ENCODE results near the gene IRF2. TPM values are rescaled to one million over a fixed set of nuclear protein-coding genes. Genes with fewer than 3 reads are reported as not detected.

Gene IRF2
- polyA plus RNA-seq, 1 donor: 38.8 TPM

- no peaks in the 10 kb centered on the region for H3K9me3 ChIP-seq (ENCODE audit: control insufficient read depth, low read depth, low read length)
- H3K36me3 ChIP-seq (ENCODE audit: control insufficient read depth, insufficient read depth, low read length): no peaks in the 10 kb centered on the region
- H3K27ac ChIP-seq (ENCODE audit: low read length): peak overlapping the region; percentile 99
- H3K27me3 ChIP-seq (ENCODE audit: control insufficient read depth, insufficient read depth, low read length): no peaks in the 10 kb centered on the region
- DNase-seq: no peak
- 92% methylated on average over 2 of the region's 6 CpGs for WGBS (ENCODE audit: insufficient coverage, low lambda C conversion rate)
- H3K4me3 ChIP-seq (ENCODE audit: low read length): peak overlapping the region; percentile 73
- H3K4me1 ChIP-seq (ENCODE audit: control insufficient read depth, insufficient read depth, low read length): peaks cover 28% of the 10 kb centered on the region
These were observed 1.1 kb upstream of the IRF2 start for GRCh38 chr4:184475498-184475897.

GRCh38 chr4:184475096-184475461, 729 bp upstream of the IRF2 start:
- Histone ChIP-seq H3K4me3 (ENCODE audit: low read length) (peak overlapping the region; percentile 73), H3K9me3 (ENCODE audit: control insufficient read depth, low read depth, low read length) (no peaks in the 10 kb centered on the region), H3K27me3 (ENCODE audit: control insufficient read depth, insufficient read depth, low read length) (no peaks in the 10 kb centered on the region), H3K27ac (ENCODE audit: low read length) (peak overlapping the region; percentile 99), H3K36me3 (ENCODE audit: control insufficient read depth, insufficient read depth, low read length) (no peaks in the 10 kb centered on the region), H3K4me1 (ENCODE audit: control insufficient read depth, insufficient read depth, low read length) (peaks cover 32% of the 10 kb centered on the region)
- no CpG with 5 or more reads among the region's 17 CpGs for WGBS (ENCODE audit: insufficient coverage, low lambda C conversion rate)
- peak; percentile 28 to 75 for DNase-seq

GRCh38 chr4:184473499-184474262, 669 bp downstream of the IRF2 start:
- peak overlapping the region; percentile 73 for H3K4me3 ChIP-seq (ENCODE audit: low read length)
- H3K9me3 ChIP-seq (ENCODE audit: control insufficient read depth, low read depth, low read length): no peaks in the 10 kb centered on the region
- H3K27me3 ChIP-seq (ENCODE audit: control insufficient read depth, insufficient read depth, low read length): no peaks in the 10 kb centered on the region
- H3K27ac ChIP-seq (ENCODE audit: low read length): peak overlapping the region; percentile 98
- H3K36me3 ChIP-seq (ENCODE audit: control insufficient read depth, insufficient read depth, low read length): no peaks in the 10 kb centered on the region
- 0% methylated on average over 2 of the region's 65 CpGs for WGBS (ENCODE audit: insufficient coverage, low lambda C conversion rate)
- H3K4me1 ChIP-seq (ENCODE audit: control insufficient read depth, insufficient read depth, low read length): peaks cover 26% of the 10 kb centered on the region
- peak; percentile 18 to 62 for DNase-seq

- H3K4me3 ChIP-seq (ENCODE audit: low read length): peak overlapping the region; percentile 73
- no CpG with 5 or more reads among the region's 104 CpGs for WGBS (ENCODE audit: insufficient coverage, low lambda C conversion rate)
- peaks cover 25% of the 10 kb centered on the region for H3K4me1 ChIP-seq (ENCODE audit: control insufficient read depth, insufficient read depth, low read length)
These were observed 1.5 kb downstream of the IRF2 start for GRCh38 chr4:184472614-184473498.

GRCh38 chr4:184471881-184472613, 2.3 kb downstream of the IRF2 start:
- Histone ChIP-seq H3K27ac (ENCODE audit: low read length) (peak overlapping the region; percentile 95), H3K4me1 (ENCODE audit: control insufficient read depth, insufficient read depth, low read length) (peaks cover 22% of the 10 kb centered on the region), H3K36me3 (ENCODE audit: control insufficient read depth, insufficient read depth, low read length) (no peaks in the 10 kb centered on the region), H3K27me3 (ENCODE audit: control insufficient read depth, insufficient read depth, low read length) (no peaks in the 10 kb centered on the region), H3K9me3 (ENCODE audit: control insufficient read depth, low read depth, low read length) (no peaks in the 10 kb centered on the region), H3K4me3 (ENCODE audit: low read length) (peak overlapping the region; percentile 62)
- DNase-seq: no peak
- 20% methylated on average over 1 of the region's 13 CpGs for WGBS (ENCODE audit: insufficient coverage, low lambda C conversion rate)

More at GRCh38 chr4:184472614-184473498, 1.5 kb downstream of the IRF2 start:
- H3K27ac ChIP-seq (ENCODE audit: low read length): peak overlapping the region; percentile 98
- H3K9me3 ChIP-seq (ENCODE audit: control insufficient read depth, low read depth, low read length): no peaks in the 10 kb centered on the region
- H3K36me3 ChIP-seq (ENCODE audit: control insufficient read depth, insufficient read depth, low read length): no peaks in the 10 kb centered on the region
- no peaks in the 10 kb centered on the region for H3K27me3 ChIP-seq (ENCODE audit: control insufficient read depth, insufficient read depth, low read length)
- DNase-seq: peak; percentile 93 to 97

- Histone ChIP-seq H3K27me3 (ENCODE audit: control insufficient read depth, insufficient read depth, low read length) (no peaks in the 10 kb centered on the region), H3K4me3 (ENCODE audit: low read length) (no peak overlapping the region), H3K4me1 (ENCODE audit: control insufficient read depth, insufficient read depth, low read length) (peaks cover 18% of the 10 kb centered on the region), H3K27ac (ENCODE audit: low read length) (no peak overlapping the region), H3K9me3 (ENCODE audit: control insufficient read depth, low read depth, low read length) (no peaks in the 10 kb centered on the region), H3K36me3 (ENCODE audit: control insufficient read depth, insufficient read depth, low read length) (no peaks in the 10 kb centered on the region)
- no peak for DNase-seq
- no CpG with 5 or more reads among the region's 2 CpGs for WGBS (ENCODE audit: insufficient coverage, low lambda C conversion rate)
These were observed 3.6 kb downstream of the IRF2 start for GRCh38 chr4:184470785-184471110.

GRCh38 chr4:184466634-184467033, 7.7 kb downstream of the IRF2 start:
- no peak for DNase-seq
- no CpG with 5 or more reads among the region's 2 CpGs for WGBS (ENCODE audit: insufficient coverage, low lambda C conversion rate)
- H3K36me3 ChIP-seq (ENCODE audit: control insufficient read depth, insufficient read depth, low read length): peaks cover 9% of the 10 kb centered on the region
- no peaks in the 10 kb centered on the region for H3K27me3 ChIP-seq (ENCODE audit: control insufficient read depth, insufficient read depth, low read length)
- H3K27ac ChIP-seq (ENCODE audit: low read length): no peak overlapping the region
- H3K4me1 ChIP-seq (ENCODE audit: control insufficient read depth, insufficient read depth, low read length): peaks cover 17% of the 10 kb centered on the region
- no peaks in the 10 kb centered on the region for H3K9me3 ChIP-seq (ENCODE audit: control insufficient read depth, low read depth, low read length)
- H3K4me3 ChIP-seq (ENCODE audit: low read length): no peak overlapping the region

GRCh38 chr4:184464759-184465454, 9.4 kb downstream of the IRF2 start:
- no peaks in the 10 kb centered on the region for H3K9me3 ChIP-seq (ENCODE audit: control insufficient read depth, low read depth, low read length)
- 44% methylated on average over 1 of the region's 5 CpGs for WGBS (ENCODE audit: insufficient coverage, low lambda C conversion rate)

GRCh38 chr4:184463856-184464255, 10.5 kb downstream of the IRF2 start:
- no peaks in the 10 kb centered on the region for H3K9me3 ChIP-seq (ENCODE audit: control insufficient read depth, low read depth, low read length)
- DNase-seq: no peak
- no peaks in the 10 kb centered on the region for H3K27me3 ChIP-seq (ENCODE audit: control insufficient read depth, insufficient read depth, low read length)
- H3K36me3 ChIP-seq (ENCODE audit: control insufficient read depth, insufficient read depth, low read length): peaks cover 9% of the 10 kb centered on the region
- 95% methylated on average over 5 of the region's 5 CpGs for WGBS (ENCODE audit: insufficient coverage, low lambda C conversion rate)
- H3K4me3 ChIP-seq (ENCODE audit: low read length): no peak overlapping the region
- H3K4me1 ChIP-seq (ENCODE audit: control insufficient read depth, insufficient read depth, low read length): peaks cover 3% of the 10 kb centered on the region
- H3K27ac ChIP-seq (ENCODE audit: low read length): no peak overlapping the region

More at GRCh38 chr4:184464759-184465454, 9.4 kb downstream of the IRF2 start:
- H3K4me1 ChIP-seq (ENCODE audit: control insufficient read depth, insufficient read depth, low read length): peaks cover 3% of the 10 kb centered on the region
- H3K36me3 ChIP-seq (ENCODE audit: control insufficient read depth, insufficient read depth, low read length): peaks cover 9% of the 10 kb centered on the region
- DNase-seq: no peak
- no peak overlapping the region for H3K27ac ChIP-seq (ENCODE audit: low read length)
- no peaks in the 10 kb centered on the region for H3K27me3 ChIP-seq (ENCODE audit: control insufficient read depth, insufficient read depth, low read length)
- no peak overlapping the region for H3K4me3 ChIP-seq (ENCODE audit: low read length)

GRCh38 chr4:184463158-184463557, 11.2 kb downstream of the IRF2 start:
- WGBS (ENCODE audit: insufficient coverage, low lambda C conversion rate): 100% methylated on average over 1 of the region's 2 CpGs
- no peak for DNase-seq
- Histone ChIP-seq H3K27ac (ENCODE audit: low read length) (no peak overlapping the region), H3K36me3 (ENCODE audit: control insufficient read depth, insufficient read depth, low read length) (peaks cover 9% of the 10 kb centered on the region), H3K27me3 (ENCODE audit: control insufficient read depth, insufficient read depth, low read length) (no peaks in the 10 kb centered on the region), H3K4me3 (ENCODE audit: low read length) (no peak overlapping the region), H3K4me1 (ENCODE audit: control insufficient read depth, insufficient read depth, low read length) (peaks cover 3% of the 10 kb centered on the region), H3K9me3 (ENCODE audit: control insufficient read depth, low read depth, low read length) (no peaks in the 10 kb centered on the region)

Data from large intestine (tissue), 3 donors.